ENCODE results near the gene USHBP1.
A peak's percentile ranks its signal among the peaks of the same experiment; 100 is the strongest.
"Not testable (repeated sequence)": the region's sequence is repeated elsewhere in the genome, so short reads cannot be mapped to it uniquely, and the experiment has no call there.

USHBP1 gene

GRCh38 chr19:17294051-17294891 lies 29.7 kb upstream of the USHBP1 start:
- no peak for DNase-seq

- no peak for DNase-seq
These were observed 29.1 kb upstream of the USHBP1 start for GRCh38 chr19:17293605-17294004.

GRCh38 chr19:17292301-17293074 lies 27.9 kb upstream of the USHBP1 start:
- DNase-seq = peak in 2 of 3 experiments; percentile 15 to 16

GRCh38 chr19:17289489-17289888 lies 24.9 kb upstream of the USHBP1 start:
- DNase-seq = no peak

GRCh38 chr19:17286752-17287151 lies 22.2 kb upstream of the USHBP1 start:
- DNase-seq = no peak

- no peak for DNase-seq
These were observed 21.7 kb upstream of the USHBP1 start for GRCh38 chr19:17286263-17286662.

GRCh38 chr19:17285415-17286135 lies 21.0 kb upstream of the USHBP1 start:
- no peak for DNase-seq

- no peak for DNase-seq
These were observed 19.0 kb upstream of the USHBP1 start for GRCh38 chr19:17283504-17283996.

GRCh38 chr19:17282488-17283125 lies 18.1 kb upstream of the USHBP1 start:
- peak; percentile 56 to 90 (median 83) for DNase-seq

GRCh38 chr19:17281391-17282304 lies 17.1 kb upstream of the USHBP1 start, which contains the start of gene ANKLE1:
ANKLE1 (plus strand) TSS chr19:17281901; CDS start chr19:17281921, 20 bp downstream.
- DNase-seq = peak in 2 of 3 experiments; percentile 52 to 57

- no peak for DNase-seq
These were observed 14.9 kb upstream of the USHBP1 start for GRCh38 chr19:17279436-17279835.

- DNase-seq = no peak
These were observed 11.1 kb upstream of the USHBP1 start for GRCh38 chr19:17275441-17276175.

GRCh38 chr19:17274892-17275291 lies 10.3 kb upstream of the USHBP1 start:
- not testable (repeated sequence) for DNase-seq

GRCh38 chr19:17268754-17269153 lies 4.2 kb upstream of the USHBP1 start:
- no peak for DNase-seq

GRCh38 chr19:17266975-17267788 lies 2.6 kb upstream of the USHBP1 start, which contains the start of gene BABAM1:
BABAM1 (plus strand) TSS chr19:17267443; CDS start chr19:17268807, 1,364 bp downstream.
- peak; percentile 89 to 97 (median 93) for DNase-seq

- DNase-seq = no peak
These were observed 2.0 kb upstream of the USHBP1 start for GRCh38 chr19:17266589-17266974.

- no peak for DNase-seq
These were observed 1.5 kb upstream of the USHBP1 start for GRCh38 chr19:17266026-17266425.

GRCh38 chr19:17263712-17264640 lies 569 bp downstream of the USHBP1 start:
- DNase-seq = no peak

All from NCI-H1417 (cell line).